Measurements from ENCODE around the gene SST.

The SST gene

GRCh38 chr3:187669675-187670504, at the start of gene SST:
Gene SST, minus strand, starts transcription at chr3:187670394. Its CDS starts 103 bp downstream, at chr3:187670291.
- DNase-seq = no peak

GRCh38 chr3:187719628-187720336, 49.6 kb upstream of the SST start:
- no peak for DNase-seq

GRCh38 chr3:187718802-187719201, 48.6 kb upstream of the SST start:
- no peak for DNase-seq

GRCh38 chr3:187717572-187717971, 47.4 kb upstream of the SST start:
- no peak for DNase-seq

- peak; percentile 72 for DNase-seq
Measured at GRCh38 chr3:187714404-187714979, 44.3 kb upstream of the SST start.

- peak; percentile 31 for DNase-seq
Measured at GRCh38 chr3:187713504-187713903, 43.3 kb upstream of the SST start.

GRCh38 chr3:187709155-187709554, 39.0 kb upstream of the SST start:
- no peak for DNase-seq

- no peak for DNase-seq
Measured at GRCh38 chr3:187708696-187709095, 38.5 kb upstream of the SST start.

GRCh38 chr3:187706971-187707370, 36.8 kb upstream of the SST start:
- DNase-seq = no peak

GRCh38 chr3:187705164-187705563, 35.0 kb upstream of the SST start:
- no peak for DNase-seq

GRCh38 chr3:187702507-187703033, 32.4 kb upstream of the SST start, which contains the start of gene RTP2:
Gene RTP2, minus strand, starts transcription at chr3:187702557. Its CDS starts 429 bp downstream, at chr3:187702128.
- no peak for DNase-seq

- DNase-seq = no peak
Measured at GRCh38 chr3:187700249-187700648, 30.1 kb upstream of the SST start.

- DNase-seq = no peak
Measured at GRCh38 chr3:187698499-187699399, 28.6 kb upstream of the SST start.

- DNase-seq = no peak
Measured at GRCh38 chr3:187696021-187696420, 25.8 kb upstream of the SST start.

- no peak for DNase-seq
Measured at GRCh38 chr3:187695449-187695848, 25.3 kb upstream of the SST start.

- DNase-seq = no peak
Measured at GRCh38 chr3:187694801-187695200, 24.6 kb upstream of the SST start.

GRCh38 chr3:187693431-187693830, 23.2 kb upstream of the SST start:
- no peak for DNase-seq

- DNase-seq = no peak
Measured at GRCh38 chr3:187689984-187690383, 19.8 kb upstream of the SST start.

GRCh38 chr3:187686621-187687273, 16.6 kb upstream of the SST start:
- DNase-seq = no peak

GRCh38 chr3:187685948-187686347, 15.8 kb upstream of the SST start:
- DNase-seq = no peak

- no peak for DNase-seq
Measured at GRCh38 chr3:187684880-187685279, 14.7 kb upstream of the SST start.

GRCh38 chr3:187684444-187684843, 14.2 kb upstream of the SST start:
- no peak for DNase-seq
